ENCODE results near the gene ACYP2.

Gene ACYP2

GRCh38 chr2:54330162-54330925 lies 214.9 kb downstream of the ACYP2 start:
- DNase-seq, result peak; percentile 86 to 94

- no peak for DNase-seq
Observed at GRCh38 chr2:54330926-54331835, 215.8 kb downstream of the ACYP2 start.

- DNase-seq, result no peak
Observed at GRCh38 chr2:54332386-54332785, 217.0 kb downstream of the ACYP2 start.

GRCh38 chr2:54336136-54336976 lies 220.9 kb downstream of the ACYP2 start:
- DNase-seq, result no peak

- no peak for DNase-seq
Observed at GRCh38 chr2:54336977-54337255, 221.5 kb downstream of the ACYP2 start.

GRCh38 chr2:54341656-54342055 lies 226.2 kb downstream of the ACYP2 start:
- no peak for DNase-seq

GRCh38 chr2:54342603-54343002 lies 227.2 kb downstream of the ACYP2 start:
- no peak for DNase-seq

- DNase-seq, result no peak
Observed at GRCh38 chr2:54347622-54348021, 232.2 kb downstream of the ACYP2 start.

GRCh38 chr2:54348646-54349045 lies 233.2 kb downstream of the ACYP2 start:
- DNase-seq, result no peak

GRCh38 chr2:54350426-54350825 lies 235.0 kb downstream of the ACYP2 start:
- DNase-seq, result no peak

GRCh38 chr2:54353216-54353615 lies 237.8 kb downstream of the ACYP2 start:
- no peak for DNase-seq

All from SW 1271 (cell line).